ENCODE data around the gene IFIH1.

IFIH1 gene

DNA sequence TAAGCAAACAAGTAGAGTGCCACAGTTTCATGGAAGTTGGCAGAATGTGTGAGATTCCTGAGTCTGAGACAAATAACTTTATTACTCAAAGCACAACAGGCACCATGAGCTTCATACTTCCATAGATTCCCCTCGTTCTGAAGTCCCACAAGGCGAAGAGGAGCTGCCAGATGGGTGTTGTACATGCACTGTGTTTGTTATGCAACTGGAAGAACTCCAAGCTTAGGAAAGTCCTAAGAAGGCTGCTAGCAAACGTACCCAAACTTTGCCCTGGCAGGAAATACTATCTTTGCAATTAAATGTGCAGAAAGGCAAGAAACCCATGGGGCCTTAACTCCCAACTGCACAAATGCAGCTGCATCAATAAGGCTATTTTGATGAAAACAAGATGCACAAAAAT, 23.8 kb upstream of the IFIH1 start:
- TF ChIP-seq, protein P1, sequence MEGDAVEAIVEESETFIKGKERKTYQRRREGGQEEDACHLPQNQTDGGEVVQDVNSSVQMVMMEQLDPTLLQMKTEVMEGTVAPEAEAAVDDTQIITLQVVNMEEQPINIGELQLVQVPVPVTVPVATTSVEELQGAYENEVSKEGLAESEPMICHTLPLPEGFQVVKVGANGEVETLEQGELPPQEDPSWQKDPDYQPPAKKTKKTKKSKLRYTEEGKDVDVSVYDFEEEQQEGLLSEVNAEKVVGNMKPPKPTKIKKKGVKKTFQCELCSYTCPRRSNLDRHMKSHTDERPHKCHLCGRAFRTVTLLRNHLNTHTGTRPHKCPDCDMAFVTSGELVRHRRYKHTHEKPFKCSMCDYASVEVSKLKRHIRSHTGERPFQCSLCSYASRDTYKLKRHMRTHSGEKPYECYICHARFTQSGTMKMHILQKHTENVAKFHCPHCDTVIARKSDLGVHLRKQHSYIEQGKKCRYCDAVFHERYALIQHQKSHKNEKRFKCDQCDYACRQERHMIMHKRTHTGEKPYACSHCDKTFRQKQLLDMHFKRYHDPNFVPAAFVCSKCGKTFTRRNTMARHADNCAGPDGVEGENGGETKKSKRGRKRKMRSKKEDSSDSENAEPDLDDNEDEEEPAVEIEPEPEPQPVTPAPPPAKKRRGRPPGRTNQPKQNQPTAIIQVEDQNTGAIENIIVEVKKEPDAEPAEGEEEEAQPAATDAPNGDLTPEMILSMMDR (IDR thresholded peaks at IDR 0.05; ENCODE audit: control extremely low read depth, extremely low read depth, low read depth, missing control alignments): no peak
- DNase-seq (ENCODE audit: extremely low spot score): no peak
- ChIA-PET POLR2A (no interaction called here), CTCF (interaction anchor here (1.1 to 2.1 kb wide), 3 partner anchors 8 to 122 kb away, joined by 4 to 13 read pairs (median 6); no protein-coding TSS in a partner anchor)

DNA sequence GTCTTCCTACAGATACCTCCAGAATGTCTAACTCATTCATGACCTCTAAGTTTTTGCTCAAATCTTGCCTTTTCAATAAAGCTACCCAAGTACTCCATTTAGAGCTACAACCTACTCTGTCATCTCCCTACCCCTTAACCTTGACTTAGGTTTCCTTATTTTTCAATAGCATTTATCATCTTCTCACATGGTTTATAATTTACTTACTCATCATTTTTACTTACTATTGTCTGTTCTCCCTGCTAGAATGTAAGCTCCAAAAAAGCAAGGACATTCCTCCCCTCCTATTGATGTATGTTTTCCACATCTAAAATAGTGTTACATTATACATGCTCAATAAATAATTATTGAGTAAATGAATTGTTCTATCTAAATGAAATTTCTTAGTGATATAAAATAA, 22.3 kb upstream of the IFIH1 start:
- ChIA-PET CTCF (interaction anchor here (0.8 to 0.9 kb wide), 2 partner anchors 9 to 22 kb away, joined by 3 read pairs; partner anchors contain the start of gene IFIH1), POLR2A (no interaction called here)
- TF ChIP-seq, protein P1 (IDR thresholded peaks at IDR 0.05; ENCODE audit: control extremely low read depth, extremely low read depth, low read depth, missing control alignments): no peak
- no peak for DNase-seq (ENCODE audit: extremely low spot score)

DNA sequence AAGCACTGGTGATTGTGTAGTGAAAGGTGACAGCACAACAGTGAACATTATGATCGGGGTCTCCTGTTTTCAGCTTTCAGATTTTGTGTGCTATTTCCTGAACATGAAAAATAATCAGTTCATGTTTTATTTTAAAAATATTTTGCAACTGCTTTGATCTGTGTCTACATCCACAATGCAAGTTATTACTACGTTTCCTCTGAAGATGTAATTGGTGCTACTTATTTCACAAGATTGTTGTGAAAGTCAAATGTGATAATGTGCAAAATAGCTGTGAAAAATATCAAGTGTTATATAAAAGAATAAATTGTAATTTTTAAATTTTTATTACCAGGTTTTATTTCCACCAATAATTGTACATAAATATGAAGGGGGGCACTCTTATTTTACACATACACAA, 19.4 kb upstream of the IFIH1 start:
- POLR2A ChIA-PET: no interaction called here
- DNase-seq (ENCODE audit: extremely low spot score): no peak
- TF ChIP-seq, protein P1 (IDR thresholded peaks at IDR 0.05; ENCODE audit: control extremely low read depth, extremely low read depth, low read depth, missing control alignments): no peak
- CTCF ChIA-PET: interaction anchor here (0.6 to 2.1 kb wide), 3 partner anchors 10 to 117 kb away, joined by 3 to 10 read pairs (median 7); no protein-coding TSS in a partner anchor

DNA sequence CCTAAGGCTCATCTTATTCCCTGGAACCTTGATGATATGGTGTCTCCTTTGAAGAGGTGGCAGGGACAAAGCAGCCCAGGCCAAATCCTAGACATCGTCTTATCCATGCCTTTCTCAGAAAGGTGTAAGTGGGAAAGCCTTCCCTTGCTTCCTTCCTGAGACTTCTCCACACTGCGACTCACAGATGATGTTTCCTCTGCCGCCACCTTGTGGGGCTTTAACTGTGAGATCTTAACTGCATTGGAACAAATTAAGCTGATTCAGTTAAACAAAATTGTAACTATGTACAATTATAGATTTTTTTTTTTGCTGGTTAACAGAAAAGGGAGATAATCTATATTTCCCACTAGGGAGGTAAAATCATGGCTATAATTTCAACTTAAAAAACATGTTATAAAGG, 15.5 kb upstream of the IFIH1 start:
- POLR2A ChIA-PET: no interaction called here
- no peak for DNase-seq (ENCODE audit: extremely low spot score)
- TF ChIP-seq, protein P1 (IDR thresholded peaks at IDR 0.05; ENCODE audit: control extremely low read depth, extremely low read depth, low read depth, missing control alignments): peak; percentile 63
- CTCF ChIA-PET: interaction anchor here (0.6 to 3.2 kb wide), 20 partner anchors 9 to 180 kb away, joined by 3 to 28 read pairs (median 5); partner anchors contain the start of genes GCA and IFIH1

DNA sequence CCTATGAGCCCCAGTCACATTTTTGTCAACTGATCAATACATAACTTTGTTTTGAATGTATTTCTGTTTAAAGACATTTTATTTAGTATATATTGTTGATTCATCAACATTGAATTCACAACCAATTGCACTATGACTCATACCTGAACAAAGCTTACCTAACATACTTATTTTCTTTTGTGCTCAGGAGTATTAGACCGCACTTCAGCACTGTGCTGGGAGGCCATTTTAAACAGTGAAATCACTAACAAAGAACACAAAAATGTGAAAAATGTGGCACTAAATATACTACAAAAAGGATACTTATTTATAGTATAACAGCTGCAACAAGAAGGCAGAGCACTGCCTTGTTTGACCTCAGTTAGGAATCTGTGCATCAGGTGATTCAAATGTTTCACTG, 12.4 kb upstream of the IFIH1 start:
- ChIA-PET CTCF (no interaction called here), POLR2A (no interaction called here)
- TF ChIP-seq, protein P1 (IDR thresholded peaks at IDR 0.05; ENCODE audit: control extremely low read depth, extremely low read depth, low read depth, missing control alignments): no peak
- no peak for DNase-seq (ENCODE audit: extremely low spot score)

DNA sequence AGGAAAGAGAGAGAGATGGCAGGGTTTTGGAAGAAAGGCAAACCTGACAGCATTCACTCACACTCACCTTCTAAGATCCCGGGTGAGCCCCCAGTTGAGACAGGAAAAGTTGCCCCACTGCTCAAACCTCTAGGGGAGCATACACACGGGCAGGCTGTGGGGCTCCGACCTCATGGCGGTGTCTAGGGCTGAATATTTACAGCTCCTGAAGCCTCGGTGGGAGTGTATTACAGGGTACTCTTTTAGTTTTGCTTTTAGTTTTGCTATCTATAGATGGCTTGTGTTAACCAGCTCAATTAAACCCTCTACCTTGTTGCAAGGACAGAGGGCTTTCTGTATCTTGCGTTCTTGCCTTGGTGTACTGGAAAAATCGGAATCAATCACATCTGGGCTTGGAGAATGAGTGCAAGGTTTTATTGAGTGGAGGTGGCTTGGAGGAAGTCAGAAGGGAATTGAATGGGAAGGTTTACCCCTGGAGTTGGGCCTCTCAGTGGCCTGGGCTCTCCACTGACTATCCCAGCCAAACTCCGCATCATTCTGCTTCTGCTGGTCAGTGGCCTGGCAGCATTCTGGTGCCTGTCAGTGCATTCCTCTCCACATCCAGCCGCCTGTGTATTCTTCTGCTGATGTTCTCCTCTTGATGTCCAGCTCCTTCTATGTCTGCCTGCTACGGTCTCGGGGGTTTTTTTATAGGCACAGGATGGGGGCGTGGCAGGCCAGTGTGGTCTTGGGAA, 10.1 kb upstream of the IFIH1 start:
- POLR2A ChIA-PET: no interaction called here

More for the DNA sequence above, 10.1 kb upstream of the IFIH1 start:
- CTCF ChIA-PET: interaction anchor here (0.9 to 2.2 kb wide), 6 partner anchors 9 to 108 kb away, joined by 3 to 12 read pairs (median 6); partner anchors contain the start of gene IFIH1
- peak; percentile 23 for DNase-seq (ENCODE audit: extremely low spot score)
- TF ChIP-seq, protein P1 (IDR thresholded peaks at IDR 0.05; ENCODE audit: control extremely low read depth, extremely low read depth, low read depth, missing control alignments): no peak
